GM19043 (cell line): ENCODE results near the gene C10orf95.

ENCODE experiments used
- ATAC-seq: cut with Tn5 transposase; IDR thresholded peaks from one replicate; pipeline ENCODE4 v1.9.1; 2021; ENCODE audit warnings: low read depth; ENCODE audit not compliant: unreplicated experiment

C10orf95 gene

DNA sequence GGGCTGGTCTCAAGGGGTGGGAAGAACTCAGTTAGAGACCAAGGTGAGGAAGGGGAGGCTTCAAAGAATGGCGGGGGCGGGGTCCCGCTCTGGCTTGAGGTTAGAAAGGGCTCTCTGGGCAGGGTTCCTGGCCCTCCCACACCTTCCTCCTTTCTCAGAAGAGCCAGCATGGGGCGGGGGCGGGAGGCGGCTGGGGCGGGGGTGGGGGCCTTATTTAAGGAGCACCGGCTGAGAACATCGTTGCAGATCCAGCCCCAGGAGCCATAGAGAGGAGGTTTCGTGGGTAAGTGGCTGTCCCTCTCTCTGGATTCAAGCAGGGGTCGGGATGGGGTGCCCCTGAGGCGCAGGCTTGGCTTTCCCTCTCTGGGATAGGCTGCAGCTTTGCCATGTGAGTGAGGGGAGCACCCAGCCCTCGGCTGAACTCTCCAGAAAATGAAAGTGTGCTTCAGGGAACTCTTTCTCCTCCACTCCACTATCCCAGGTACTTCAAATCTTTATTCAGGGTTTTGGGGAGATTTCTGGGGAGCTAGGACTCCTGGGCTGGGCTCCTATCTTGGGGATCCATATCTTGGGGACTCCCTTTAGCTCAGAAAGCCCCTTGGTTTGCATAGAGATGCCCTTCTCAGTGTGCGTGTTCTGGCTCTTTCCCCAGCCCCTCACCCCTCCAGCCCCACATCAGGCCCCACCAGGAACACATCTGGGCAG, 15.7 kb downstream of the C10orf95 start:
- ATAC-seq = no peak

GRCh38 chr10:102435133-102435497, 16.2 kb downstream of the C10orf95 start:
- ATAC-seq = no peak

- ATAC-seq = no peak
Observed at GRCh38 chr10:102434394-102435132, 16.8 kb downstream of the C10orf95 start.

DNA sequence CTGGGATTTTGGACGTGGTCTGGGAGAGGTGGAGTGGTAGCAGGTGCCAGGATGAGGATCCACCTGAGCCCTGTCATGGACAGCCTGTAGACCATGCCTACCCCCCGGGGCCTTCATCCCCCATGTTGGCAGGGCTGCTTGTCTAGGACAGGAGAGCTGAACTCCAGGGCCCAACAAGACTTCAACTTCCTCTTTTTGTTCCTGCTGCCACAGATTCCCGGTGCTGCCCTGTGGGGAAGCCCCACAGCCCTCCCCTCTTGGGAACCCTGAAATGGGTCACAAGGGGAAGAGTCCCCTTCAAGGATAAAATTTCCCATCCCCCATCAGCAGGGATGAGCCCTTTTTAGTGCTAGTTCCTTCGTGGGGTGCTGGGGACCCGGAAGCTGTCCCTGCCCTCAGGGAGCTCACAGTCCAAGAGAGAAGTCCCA, 17.7 kb downstream of the C10orf95 start:
- no peak for ATAC-seq

DNA sequence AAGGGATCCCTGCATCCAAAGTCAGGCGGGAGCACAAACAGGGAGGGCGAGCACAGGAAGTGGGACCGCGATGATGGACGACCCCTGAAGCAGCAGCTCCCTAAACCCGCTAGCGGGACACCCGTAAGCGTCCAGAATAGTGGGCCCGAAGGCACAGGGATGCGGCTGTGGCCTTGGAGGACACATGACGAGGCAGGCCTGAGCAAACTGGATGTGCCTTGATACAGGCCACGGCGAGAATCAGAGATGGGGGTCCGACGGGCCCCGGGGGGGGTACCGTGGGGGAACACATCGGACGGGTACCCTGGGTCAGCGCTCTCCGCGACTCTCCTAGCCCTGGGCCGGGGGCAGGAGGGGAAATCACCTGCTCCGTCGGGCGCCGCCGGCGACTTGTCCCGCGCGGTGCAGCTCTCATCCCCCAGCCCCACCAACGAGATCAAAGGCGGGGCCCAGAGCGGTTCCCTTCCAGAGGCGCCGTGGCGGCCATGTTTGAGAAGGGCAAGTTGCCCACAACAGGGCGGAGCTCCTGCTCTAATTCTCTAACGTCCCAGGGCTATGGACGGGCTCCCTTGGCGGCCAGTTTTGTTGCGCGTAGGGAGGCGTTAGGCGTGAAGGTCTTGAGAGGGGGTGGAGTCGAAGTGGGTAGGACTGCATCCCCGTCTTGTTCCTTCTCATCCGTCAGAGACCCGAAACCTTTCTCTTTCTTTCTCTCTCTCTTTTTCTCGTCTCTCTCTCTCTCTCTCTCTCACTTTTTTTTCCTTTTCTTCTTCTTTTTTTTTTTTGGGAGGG, 19.0 kb downstream of the C10orf95 start, which contains the start of gene CUEDC2:
CUEDC2 (minus strand) TSS at position 413 of the 789 bp plus-strand sequence. CDS start 7,386 bp downstream, outside the sequence.
- ATAC-seq = peak; percentile 85

- no peak for ATAC-seq
Observed at GRCh38 chr10:102431452-102432124, 19.8 kb downstream of the C10orf95 start.

DNA sequence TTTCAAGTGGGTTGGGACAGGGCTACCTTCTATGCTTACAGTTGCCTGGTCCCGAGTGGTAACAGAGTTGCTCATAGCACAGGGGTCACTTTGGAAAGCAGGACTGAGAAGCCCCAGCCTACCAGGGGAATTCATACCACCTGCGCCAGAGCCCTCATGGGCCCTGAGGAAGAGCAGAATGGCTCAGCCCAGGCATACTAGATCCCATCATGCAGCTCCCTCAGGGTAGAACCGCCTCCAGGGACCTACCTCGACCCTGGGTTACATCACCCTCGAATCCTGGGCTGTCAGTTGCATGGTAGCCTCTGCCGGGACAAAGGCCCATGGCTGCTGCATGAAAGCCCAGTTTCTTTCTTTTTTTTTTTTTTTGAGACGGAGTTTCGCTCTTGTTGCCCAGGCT, 21.9 kb downstream of the C10orf95 start:
- no peak for ATAC-seq

- no peak for ATAC-seq
Observed at GRCh38 chr10:102426803-102427287, 24.5 kb downstream of the C10orf95 start.

DNA sequence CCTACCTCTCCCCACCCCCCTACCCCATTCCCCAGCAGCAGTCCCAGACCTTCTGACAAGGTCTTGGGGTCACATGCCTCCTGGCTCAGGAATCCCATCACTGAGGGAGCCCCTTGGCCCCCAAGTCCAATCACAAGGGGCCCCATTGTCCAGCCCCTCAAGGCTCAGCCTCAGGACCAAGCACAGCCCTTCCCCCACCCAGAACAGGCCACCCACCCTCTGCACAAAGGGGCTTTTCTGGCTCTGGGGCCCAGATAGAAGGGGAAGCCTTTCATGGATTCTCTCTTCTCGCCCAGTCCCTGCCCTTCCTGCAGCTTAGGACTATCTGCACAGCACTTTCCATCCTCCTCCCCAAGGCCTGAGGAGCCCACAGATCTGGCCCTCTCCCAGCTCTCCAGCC, 25.9 kb downstream of the C10orf95 start:
- ATAC-seq = no peak

DNA sequence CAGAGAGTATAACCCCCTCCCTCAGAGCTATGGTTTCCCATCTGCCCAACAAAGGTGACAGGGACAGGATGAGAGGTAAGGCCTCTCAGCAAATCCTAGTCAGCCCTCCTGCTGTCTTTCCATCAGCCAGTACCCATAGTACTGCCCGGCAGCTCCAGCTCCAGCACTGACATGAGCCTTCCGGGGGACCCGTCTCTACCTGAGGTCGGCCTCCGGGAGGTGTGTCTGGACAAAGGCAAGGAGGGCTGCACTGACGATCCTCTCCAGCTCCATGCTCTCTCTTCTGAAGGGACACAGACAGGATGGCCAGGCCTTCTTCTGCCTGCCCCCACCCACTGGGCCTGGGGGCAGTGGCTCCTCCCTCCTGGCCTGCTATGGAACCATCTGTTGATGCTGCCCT, 26.4 kb downstream of the C10orf95 start:
- no peak for ATAC-seq

- ATAC-seq = no peak
Observed at GRCh38 chr10:102424145-102424544, 27.2 kb downstream of the C10orf95 start.

DNA sequence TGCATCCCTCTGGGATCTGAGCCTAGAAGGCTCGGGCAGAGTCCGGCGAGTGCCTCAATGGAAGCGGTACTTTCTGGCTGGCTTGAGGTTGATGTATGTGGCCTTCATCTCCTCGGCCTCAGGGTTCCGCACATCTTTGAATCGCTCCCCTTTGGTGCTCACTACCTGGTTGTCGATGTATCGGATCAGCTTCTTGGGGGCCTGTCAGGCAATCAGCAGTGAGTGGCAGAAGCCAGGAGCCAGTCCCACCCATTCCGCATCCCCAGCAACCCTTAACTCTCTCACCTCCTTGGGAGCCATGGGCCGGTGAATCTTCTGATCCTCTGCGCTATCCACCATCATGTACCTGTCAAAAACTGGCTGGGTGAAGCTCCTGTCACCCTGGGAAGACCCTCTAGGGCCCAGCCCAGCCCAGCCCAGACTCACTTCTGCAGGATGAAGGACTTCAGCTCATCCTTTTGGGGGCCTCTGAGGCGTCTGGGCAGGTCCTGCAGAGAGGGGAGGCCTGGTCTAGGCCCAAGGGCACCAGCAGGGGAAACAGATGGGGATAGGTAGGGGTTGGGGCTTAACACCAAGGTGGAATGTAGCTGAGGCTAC, 27.9 kb downstream of the C10orf95 start:
- no peak for ATAC-seq

DNA sequence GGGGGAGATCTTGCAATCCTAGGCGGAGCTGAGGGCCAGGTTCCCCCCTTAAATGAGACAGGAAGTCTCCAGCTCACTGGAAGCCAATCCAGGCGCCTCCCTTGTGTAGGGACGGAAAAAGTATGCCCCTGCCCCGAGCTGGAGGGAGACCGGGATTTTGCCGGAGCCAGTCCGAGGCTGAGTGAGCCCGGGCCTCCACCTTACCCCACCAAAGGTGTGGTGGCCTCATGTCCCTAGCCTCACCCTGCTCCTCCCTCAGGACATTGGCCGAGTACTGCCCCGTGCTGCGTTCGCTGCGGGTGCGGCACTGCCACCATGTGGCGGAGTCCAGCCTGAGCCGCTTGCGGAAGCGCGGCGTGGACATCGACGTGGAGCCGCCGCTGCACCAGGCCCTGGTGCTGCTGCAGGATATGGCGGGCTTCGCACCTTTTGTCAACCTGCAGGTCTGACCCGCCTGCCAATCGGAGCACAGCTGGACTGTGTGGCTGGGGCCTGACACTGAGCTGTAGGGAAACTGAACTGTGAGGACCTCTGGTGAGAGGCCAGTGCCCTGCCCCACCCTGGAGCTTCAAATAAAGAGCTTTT, 28.7 kb downstream of the C10orf95 start:
- no peak for ATAC-seq

DNA sequence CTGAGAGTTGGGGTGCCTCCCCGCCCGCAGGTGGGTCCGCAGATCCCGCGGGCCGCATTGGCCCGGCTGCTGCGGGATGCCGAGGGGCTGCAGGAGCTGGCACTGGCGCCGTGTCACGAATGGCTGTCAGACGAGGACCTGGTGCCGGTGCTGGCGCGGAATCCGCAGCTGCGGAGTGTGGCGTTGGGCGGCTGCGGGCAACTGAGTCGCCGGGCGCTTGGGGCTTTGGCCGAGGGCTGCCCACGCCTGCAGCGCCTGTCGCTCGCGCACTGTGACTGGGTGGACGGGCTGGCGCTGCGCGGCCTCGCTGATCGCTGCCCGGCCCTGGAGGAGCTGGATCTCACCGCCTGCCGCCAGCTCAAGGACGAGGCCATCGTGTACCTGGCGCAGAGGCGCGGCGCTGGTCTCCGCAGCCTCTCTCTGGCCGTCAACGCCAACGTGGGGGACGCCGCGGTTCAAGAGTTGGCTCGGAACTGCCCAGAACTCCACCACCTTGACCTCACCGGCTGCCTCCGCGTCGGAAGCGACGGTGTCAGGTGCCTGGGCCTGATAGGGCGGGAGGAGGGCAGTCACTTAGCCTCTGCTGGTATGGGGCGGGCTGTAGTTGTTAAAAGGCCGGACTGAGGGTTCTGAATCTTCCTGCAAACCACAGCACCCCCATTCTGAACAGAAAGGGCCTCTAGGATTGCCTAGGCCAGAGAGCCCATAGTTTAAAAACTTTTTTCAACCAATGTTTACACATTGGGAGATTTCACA, 29.4 kb downstream of the C10orf95 start:
- ATAC-seq = no peak

GRCh38 chr10:102421507-102421756, 29.9 kb downstream of the C10orf95 start:
- no peak for ATAC-seq

GRCh38 chr10:102420714-102421506, 30.4 kb downstream of the C10orf95 start, which contains the start of gene FBXL15:
Gene FBXL15, plus strand, starts transcription at chr10:102420836. Its CDS starts 294 bp downstream, at chr10:102421130.
- ATAC-seq = peak; percentile 63

DNA sequence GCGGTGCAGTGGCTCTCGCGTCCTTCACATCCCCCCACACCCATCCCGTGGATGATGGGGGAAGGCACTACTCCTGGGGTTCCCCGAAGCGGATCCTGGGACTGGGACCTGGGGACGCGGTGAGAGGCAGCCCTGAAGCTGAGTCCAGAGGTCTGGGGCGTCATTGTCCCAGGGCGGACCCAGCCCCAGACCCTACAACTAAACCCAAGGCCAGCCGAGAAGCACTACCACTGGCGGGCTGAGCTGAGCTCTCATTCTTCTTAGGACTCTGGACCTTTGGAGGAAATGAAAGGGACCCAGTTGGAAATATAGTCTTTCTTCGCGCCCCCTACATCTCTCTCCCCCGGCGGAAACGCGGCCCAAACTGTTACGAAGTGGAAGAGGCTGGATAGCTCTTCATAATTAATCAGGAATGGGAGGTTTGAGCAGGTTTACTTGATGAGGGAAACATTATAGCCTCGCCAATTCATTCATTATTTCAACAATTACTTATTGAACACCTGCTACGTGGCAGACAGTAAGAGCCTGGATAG, 31.1 kb downstream of the C10orf95 start:
- ATAC-seq = no peak
